ENCODE measurements around the gene SDCCAG8. TPM values are rescaled to one million over a fixed set of nuclear protein-coding genes. Genes with fewer than 3 reads are reported as not detected.

The SDCCAG8 gene
- total RNA-seq, 1 donor = 42.7 TPM

DNA sequence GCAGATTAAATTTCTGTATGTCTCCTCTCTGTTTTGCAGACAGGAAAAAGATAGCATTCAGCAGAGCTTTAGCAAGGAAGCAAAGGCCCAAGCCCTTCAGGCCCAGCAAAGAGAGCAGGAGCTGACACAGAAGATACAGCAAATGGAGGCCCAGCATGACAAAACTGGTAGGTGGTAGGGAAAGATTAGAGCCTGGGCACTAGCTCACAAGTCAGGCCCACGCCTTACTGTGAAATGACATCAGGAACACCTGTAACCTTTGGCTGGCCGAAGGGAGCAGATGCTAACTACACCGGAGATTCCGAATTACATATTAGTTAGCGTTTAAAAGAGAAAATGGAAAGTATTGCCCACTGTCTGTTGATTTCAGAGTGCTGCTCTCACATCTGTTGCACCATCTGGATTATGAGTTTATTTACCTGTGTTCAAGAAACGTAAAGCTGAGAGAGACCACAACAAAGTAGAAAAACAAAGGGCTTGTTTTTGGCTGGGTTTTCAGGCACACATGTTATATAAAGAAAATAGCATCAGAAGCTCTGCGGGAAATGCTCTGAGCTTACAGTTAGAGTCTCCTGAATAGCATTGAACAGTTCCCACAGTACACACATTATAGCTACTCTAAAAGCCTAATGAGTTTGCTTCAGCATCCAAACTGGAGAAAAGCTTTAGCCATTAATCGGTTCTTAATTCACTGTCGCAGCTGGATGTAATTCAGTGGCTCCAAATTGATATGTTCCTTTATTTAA lies 160.0 kb downstream of the SDCCAG8 start:
- no peak overlapping the region for H3K4me2 ChIP-seq (ENCODE audit: insufficient read depth, low read length)
- no peak overlapping the region for H3K4me3 ChIP-seq (ENCODE audit: insufficient read depth, low read length)
- peaks cover 10% of the 10 kb centered on the region for H3K36me3 ChIP-seq (ENCODE audit: insufficient read depth, low read length)
- H3K4me1 ChIP-seq (ENCODE audit: insufficient read depth, low read length) = peaks cover 4% of the 10 kb centered on the region
- DNase-seq (ENCODE audit: insufficient read length, low spot score, missing footprints) = no peak
- H3K27ac ChIP-seq (ENCODE audit: low read depth, low read length) = no peak overlapping the region
- no peaks in the 10 kb centered on the region for H4K20me1 ChIP-seq (ENCODE audit: insufficient read depth, low read length)
- no peaks in the 10 kb centered on the region for H3K79me2 ChIP-seq (ENCODE audit: insufficient read depth, low read length)
- H3K9me3 ChIP-seq (ENCODE audit: low read depth, low read length) = no peaks in the 10 kb centered on the region
- TF ChIP-seq, protein P1, sequence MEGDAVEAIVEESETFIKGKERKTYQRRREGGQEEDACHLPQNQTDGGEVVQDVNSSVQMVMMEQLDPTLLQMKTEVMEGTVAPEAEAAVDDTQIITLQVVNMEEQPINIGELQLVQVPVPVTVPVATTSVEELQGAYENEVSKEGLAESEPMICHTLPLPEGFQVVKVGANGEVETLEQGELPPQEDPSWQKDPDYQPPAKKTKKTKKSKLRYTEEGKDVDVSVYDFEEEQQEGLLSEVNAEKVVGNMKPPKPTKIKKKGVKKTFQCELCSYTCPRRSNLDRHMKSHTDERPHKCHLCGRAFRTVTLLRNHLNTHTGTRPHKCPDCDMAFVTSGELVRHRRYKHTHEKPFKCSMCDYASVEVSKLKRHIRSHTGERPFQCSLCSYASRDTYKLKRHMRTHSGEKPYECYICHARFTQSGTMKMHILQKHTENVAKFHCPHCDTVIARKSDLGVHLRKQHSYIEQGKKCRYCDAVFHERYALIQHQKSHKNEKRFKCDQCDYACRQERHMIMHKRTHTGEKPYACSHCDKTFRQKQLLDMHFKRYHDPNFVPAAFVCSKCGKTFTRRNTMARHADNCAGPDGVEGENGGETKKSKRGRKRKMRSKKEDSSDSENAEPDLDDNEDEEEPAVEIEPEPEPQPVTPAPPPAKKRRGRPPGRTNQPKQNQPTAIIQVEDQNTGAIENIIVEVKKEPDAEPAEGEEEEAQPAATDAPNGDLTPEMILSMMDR (IDR thresholded peaks at IDR 0.05; ENCODE audit: extremely low read depth, low read depth, low read length) = no peak
- no peaks in the 10 kb centered on the region for H3K27me3 ChIP-seq (ENCODE audit: insufficient read depth, low read length)
- H2AFZ ChIP-seq (ENCODE audit: low read length) = no peak overlapping the region

DNA sequence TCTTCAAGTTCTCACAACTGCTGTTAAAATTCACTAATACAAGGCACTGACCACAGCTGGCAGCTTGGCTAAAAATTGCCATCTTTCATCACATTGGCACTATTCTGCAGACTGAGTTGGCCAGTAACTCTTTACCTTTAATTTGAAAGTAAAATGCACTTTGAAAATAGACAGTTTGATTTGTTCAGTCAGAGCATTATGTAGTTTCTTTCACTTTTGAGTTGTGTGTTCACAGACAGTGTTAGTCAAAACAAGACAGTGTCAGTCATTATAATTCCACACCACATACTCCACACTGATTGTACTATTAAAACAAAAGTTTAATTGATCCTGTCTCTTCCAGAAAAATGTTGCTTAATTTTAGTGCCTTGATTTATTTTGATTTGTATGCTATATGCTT lies 160.7 kb downstream of the SDCCAG8 start:
- Histone ChIP-seq H3K4me2 (ENCODE audit: insufficient read depth, low read length) (no peak overlapping the region), H3K36me3 (ENCODE audit: insufficient read depth, low read length) (peaks cover 10% of the 10 kb centered on the region), H3K4me3 (ENCODE audit: insufficient read depth, low read length) (no peak overlapping the region), H3K27me3 (ENCODE audit: insufficient read depth, low read length) (no peaks in the 10 kb centered on the region), H4K20me1 (ENCODE audit: insufficient read depth, low read length) (no peaks in the 10 kb centered on the region), H3K4me1 (ENCODE audit: insufficient read depth, low read length) (peaks cover 10% of the 10 kb centered on the region), H3K9me3 (ENCODE audit: low read depth, low read length) (no peaks in the 10 kb centered on the region), H2AFZ (ENCODE audit: low read length) (no peak overlapping the region), H3K27ac (ENCODE audit: low read depth, low read length) (no peak overlapping the region), H3K79me2 (ENCODE audit: insufficient read depth, low read length) (no peaks in the 10 kb centered on the region)
- TF ChIP-seq, protein P1 (IDR thresholded peaks at IDR 0.05; ENCODE audit: extremely low read depth, low read depth, low read length) = no peak
- no peak for DNase-seq (ENCODE audit: insufficient read length, low spot score, missing footprints)

DNA sequence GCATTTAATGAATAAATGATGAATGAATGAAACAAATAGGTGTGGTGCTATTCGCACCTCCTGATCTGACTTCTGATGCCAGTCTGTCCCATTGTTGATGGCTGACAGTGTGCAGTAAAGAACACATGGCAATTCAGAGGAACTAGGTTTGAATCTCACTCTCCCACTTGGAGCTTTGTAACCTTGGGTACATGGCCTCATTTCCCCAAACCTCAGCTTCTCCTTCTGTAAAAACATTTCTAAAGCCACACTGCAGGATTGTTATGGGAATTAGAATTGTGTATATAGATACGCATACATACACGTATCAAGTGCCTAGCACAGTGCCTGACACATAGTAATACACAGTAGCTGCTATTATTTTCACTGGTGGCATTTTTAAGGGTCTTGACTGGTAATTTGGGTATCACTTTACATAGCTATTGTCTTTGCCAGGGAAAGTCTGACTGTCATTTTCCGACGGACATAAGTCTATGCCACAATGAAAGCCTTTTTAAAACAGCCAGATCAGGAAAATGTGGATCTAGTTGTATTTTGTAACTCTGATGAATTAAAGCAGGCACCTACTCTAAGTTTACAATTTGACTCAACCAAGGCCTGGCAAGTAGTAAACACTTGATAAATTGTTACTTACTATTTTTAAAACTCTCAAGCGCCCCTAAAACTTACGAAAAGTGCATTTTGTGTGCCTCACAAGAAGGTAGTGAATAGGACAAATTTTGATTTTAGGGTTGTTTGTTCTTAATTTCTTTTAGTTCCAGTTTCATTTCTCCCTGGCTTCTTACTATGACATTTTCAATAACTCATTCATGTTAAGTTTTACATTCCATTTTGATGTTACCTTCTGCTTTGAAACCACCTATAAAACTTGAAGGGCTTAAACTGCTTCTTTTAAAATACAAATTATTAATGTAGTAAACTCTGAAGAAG lies 164.4 kb downstream of the SDCCAG8 start:
- H3K9me3 ChIP-seq (ENCODE audit: low read depth, low read length) = no peaks in the 10 kb centered on the region
- H3K79me2 ChIP-seq (ENCODE audit: insufficient read depth, low read length) = no peaks in the 10 kb centered on the region
- DNase-seq (ENCODE audit: insufficient read length, low spot score, missing footprints) = no peak
- no peak overlapping the region for H3K4me3 ChIP-seq (ENCODE audit: insufficient read depth, low read length)
- H3K36me3 ChIP-seq (ENCODE audit: insufficient read depth, low read length) = peaks cover 10% of the 10 kb centered on the region
- H3K4me2 ChIP-seq (ENCODE audit: insufficient read depth, low read length) = peak overlapping the region; percentile 91
- no peaks in the 10 kb centered on the region for H4K20me1 ChIP-seq (ENCODE audit: insufficient read depth, low read length)
- TF ChIP-seq, protein P1 (IDR thresholded peaks at IDR 0.05; ENCODE audit: extremely low read depth, low read depth, low read length) = no peak
- no peak overlapping the region for H3K27ac ChIP-seq (ENCODE audit: low read depth, low read length)
- no peak overlapping the region for H2AFZ ChIP-seq (ENCODE audit: low read length)
- H3K27me3 ChIP-seq (ENCODE audit: insufficient read depth, low read length) = no peaks in the 10 kb centered on the region
- H3K4me1 ChIP-seq (ENCODE audit: insufficient read depth, low read length) = peaks cover 16% of the 10 kb centered on the region
